Stimulated activated naive CD8-positive, alpha-beta T cell treated with anti-CD3 and anti-CD28 coated beads, Interleukin-15, amount 100 ng/mL, for 72 hours (primary cell): ENCODE results near the gene AKAP12.
A peak's percentile ranks its signal among the peaks of the same experiment; 100 is the strongest.

Experiments
- ATAC-seq: fragments of 150-1000 bp; cut with Tn5 transposase; 2 replicates; pipeline ENCODE4 v1.10.0; 2021; ENCODE audit warnings: mild to moderate bottlenecking, moderate library complexity
- DNase-seq, 2 donors: peaks; one replicate each; pipeline ENCODE4 v3.0.0; 2021 to 2022
- H3K27ac Mint-ChIP-seq, 2 donors: one replicate each; pipeline ENCODE4 v1.8.0; 2022; ENCODE audit warnings: mild to moderate bottlenecking in 2 of 2, mixed read lengths in 2 of 2, moderate library complexity in 2 of 2
- H3K27me3 Mint-ChIP-seq: one replicate; pipeline ENCODE4 v1.8.0; 2022; ENCODE audit warnings: mixed read lengths
- H3K4me1 Mint-ChIP-seq: one replicate; pipeline ENCODE4 v1.8.0; 2022; ENCODE audit warnings: mild to moderate bottlenecking, mixed read lengths
- H3K4me3 Mint-ChIP-seq, 2 donors: one replicate each; pipeline ENCODE4 v1.8.0; 2022; ENCODE audit warnings: mild to moderate bottlenecking in 2 of 2, mixed read lengths in 2 of 2, moderate library complexity in 1 of 2
- H3K9me3 Mint-ChIP-seq, 2 donors: one replicate each; pipeline ENCODE4 v1.8.0; 2022; ENCODE audit warnings: mixed read lengths in 2 of 2

The AKAP12 gene

GRCh38 chr6:151254451-151255081 is 14.8 kb downstream of the AKAP12 start:
- no peak overlapping the region for H3K4me3 Mint-ChIP-seq
- peaks cover 33% of the 10 kb centered on the region for H3K27me3 Mint-ChIP-seq
- H3K9me3 Mint-ChIP-seq = no peaks in the 10 kb centered on the region
- H3K27ac Mint-ChIP-seq = peak overlapping the region in 1 of 2 donors; percentile 76
- no peak for DNase-seq
- H3K4me1 Mint-ChIP-seq = no peaks in the 10 kb centered on the region
- ATAC-seq = no peak

- Mint-ChIP-seq H3K4me1 (no peaks in the 10 kb centered on the region), H3K9me3 (no peaks in the 10 kb centered on the region), H3K27me3 (peaks cover 33% of the 10 kb centered on the region), H3K27ac (no peak overlapping the region), H3K4me3 (no peak overlapping the region)
- no peak for ATAC-seq
- no peak for DNase-seq
Observed at GRCh38 chr6:151255811-151256210, 16.0 kb downstream of the AKAP12 start.

GRCh38 chr6:151257985-151258445 is 18.2 kb downstream of the AKAP12 start:
- H3K9me3 Mint-ChIP-seq = no peaks in the 10 kb centered on the region
- DNase-seq = no peak
- ATAC-seq = no peak
- H3K4me3 Mint-ChIP-seq = no peak overlapping the region
- no peaks in the 10 kb centered on the region for H3K4me1 Mint-ChIP-seq
- no peak overlapping the region for H3K27ac Mint-ChIP-seq
- peaks cover 26% of the 10 kb centered on the region for H3K27me3 Mint-ChIP-seq

- Mint-ChIP-seq H3K27me3 (peaks cover 25% of the 10 kb centered on the region), H3K9me3 (no peaks in the 10 kb centered on the region), H3K4me1 (no peaks in the 10 kb centered on the region), H3K4me3 (no peak overlapping the region), H3K27ac (no peak overlapping the region)
- no peak for DNase-seq
- no peak for ATAC-seq
Observed at GRCh38 chr6:151260205-151260604, 20.4 kb downstream of the AKAP12 start.

- H3K4me1 Mint-ChIP-seq = no peaks in the 10 kb centered on the region
- ATAC-seq (no peak), DNase-seq (no peak)
- no peak overlapping the region for H3K4me3 Mint-ChIP-seq
- H3K27ac Mint-ChIP-seq = no peak overlapping the region
- no peaks in the 10 kb centered on the region for H3K9me3 Mint-ChIP-seq
- H3K27me3 Mint-ChIP-seq = peaks cover 11% of the 10 kb centered on the region
Observed at GRCh38 chr6:151263035-151263434, 23.3 kb downstream of the AKAP12 start.

GRCh38 chr6:151263967-151264366 is 24.2 kb downstream of the AKAP12 start:
- Mint-ChIP-seq H3K9me3 (no peaks in the 10 kb centered on the region), H3K27ac (no peak overlapping the region), H3K4me3 (no peak overlapping the region), H3K4me1 (no peaks in the 10 kb centered on the region), H3K27me3 (peaks cover 9% of the 10 kb centered on the region)
- DNase-seq (no peak), ATAC-seq (no peak)

- H3K27me3 Mint-ChIP-seq = peaks cover 9% of the 10 kb centered on the region
- H3K4me3 Mint-ChIP-seq = no peak overlapping the region
- ATAC-seq (no peak), DNase-seq (no peak)
- H3K9me3 Mint-ChIP-seq = no peaks in the 10 kb centered on the region
- no peak overlapping the region for H3K27ac Mint-ChIP-seq
- no peaks in the 10 kb centered on the region for H3K4me1 Mint-ChIP-seq
Observed at GRCh38 chr6:151265282-151265681, 25.5 kb downstream of the AKAP12 start.

- no peaks in the 10 kb centered on the region for H3K9me3 Mint-ChIP-seq
- H3K27me3 Mint-ChIP-seq = no peaks in the 10 kb centered on the region
- no peak overlapping the region for H3K27ac Mint-ChIP-seq
- no peaks in the 10 kb centered on the region for H3K4me1 Mint-ChIP-seq
- no peak overlapping the region for H3K4me3 Mint-ChIP-seq
- DNase-seq = no peak
- ATAC-seq = no peak
Observed at GRCh38 chr6:151269321-151269995, 29.7 kb downstream of the AKAP12 start.

GRCh38 chr6:151275121-151275520 is 35.4 kb downstream of the AKAP12 start:
- Mint-ChIP-seq H3K27ac (no peak overlapping the region), H3K4me3 (no peak overlapping the region), H3K4me1 (no peaks in the 10 kb centered on the region), H3K27me3 (peaks cover 21% of the 10 kb centered on the region), H3K9me3 (no peaks in the 10 kb centered on the region)
- no peak for DNase-seq
- ATAC-seq = no peak

- Mint-ChIP-seq H3K9me3 (no peaks in the 10 kb centered on the region), H3K4me3 (no peak overlapping the region), H3K4me1 (no peaks in the 10 kb centered on the region), H3K27ac (no peak overlapping the region), H3K27me3 (peaks cover 21% of the 10 kb centered on the region)
- DNase-seq (no peak), ATAC-seq (no peak)
Observed at GRCh38 chr6:151275566-151275965, 35.8 kb downstream of the AKAP12 start.

GRCh38 chr6:151276112-151276740 is 36.5 kb downstream of the AKAP12 start:
- Mint-ChIP-seq H3K9me3 (no peaks in the 10 kb centered on the region), H3K27ac (no peak overlapping the region), H3K27me3 (peaks cover 21% of the 10 kb centered on the region), H3K4me1 (no peaks in the 10 kb centered on the region), H3K4me3 (no peak overlapping the region)
- ATAC-seq (no peak), DNase-seq (no peak)

GRCh38 chr6:151279891-151280290 is 40.1 kb downstream of the AKAP12 start:
- Mint-ChIP-seq H3K4me3 (no peak overlapping the region), H3K27ac (no peak overlapping the region), H3K4me1 (peaks cover 5% of the 10 kb centered on the region), H3K9me3 (no peaks in the 10 kb centered on the region), H3K27me3 (peaks cover 38% of the 10 kb centered on the region)
- no peak for ATAC-seq
- no peak for DNase-seq

- Mint-ChIP-seq H3K27me3 (peaks cover 38% of the 10 kb centered on the region), H3K9me3 (no peaks in the 10 kb centered on the region), H3K4me1 (peaks cover 12% of the 10 kb centered on the region), H3K27ac (no peak overlapping the region), H3K4me3 (no peak overlapping the region)
- ATAC-seq (no peak), DNase-seq (no peak)
Observed at GRCh38 chr6:151280859-151281258, 41.1 kb downstream of the AKAP12 start.

GRCh38 chr6:151284012-151284411 is 44.2 kb downstream of the AKAP12 start:
- Mint-ChIP-seq H3K4me1 (peaks cover 17% of the 10 kb centered on the region), H3K4me3 (no peak overlapping the region), H3K27me3 (peaks cover 24% of the 10 kb centered on the region), H3K27ac (no peak overlapping the region), H3K9me3 (no peaks in the 10 kb centered on the region)
- DNase-seq (no peak), ATAC-seq (no peak)

- peaks cover 23% of the 10 kb centered on the region for H3K4me1 Mint-ChIP-seq
- DNase-seq (no peak), ATAC-seq (peak; percentile 75)
- peaks cover 26% of the 10 kb centered on the region for H3K27me3 Mint-ChIP-seq
- peak overlapping the region in 1 of 2 donors; percentile 7 for H3K4me3 Mint-ChIP-seq
- no peak overlapping the region for H3K27ac Mint-ChIP-seq
- H3K9me3 Mint-ChIP-seq = no peaks in the 10 kb centered on the region
Observed at GRCh38 chr6:151284548-151285017, 44.8 kb downstream of the AKAP12 start.

GRCh38 chr6:151285122-151285521 is 45.4 kb downstream of the AKAP12 start:
- Mint-ChIP-seq H3K9me3 (no peaks in the 10 kb centered on the region), H3K27ac (no peak overlapping the region), H3K27me3 (peaks cover 32% of the 10 kb centered on the region), H3K4me1 (peaks cover 28% of the 10 kb centered on the region), H3K4me3 (no peak overlapping the region)
- no peak for ATAC-seq
- no peak for DNase-seq
